ENCODE results near the gene TLE1. TPM values are rescaled to one million over a fixed set of nuclear protein-coding genes. Genes with fewer than 3 reads are reported as not detected.
A peak's percentile ranks its signal among the peaks of the same experiment; 100 is the strongest.

Gene TLE1
- total RNA-seq, 4 donors from 2014 or later, result 43.6 to 86.2 (median 68.2) TPM

DNA sequence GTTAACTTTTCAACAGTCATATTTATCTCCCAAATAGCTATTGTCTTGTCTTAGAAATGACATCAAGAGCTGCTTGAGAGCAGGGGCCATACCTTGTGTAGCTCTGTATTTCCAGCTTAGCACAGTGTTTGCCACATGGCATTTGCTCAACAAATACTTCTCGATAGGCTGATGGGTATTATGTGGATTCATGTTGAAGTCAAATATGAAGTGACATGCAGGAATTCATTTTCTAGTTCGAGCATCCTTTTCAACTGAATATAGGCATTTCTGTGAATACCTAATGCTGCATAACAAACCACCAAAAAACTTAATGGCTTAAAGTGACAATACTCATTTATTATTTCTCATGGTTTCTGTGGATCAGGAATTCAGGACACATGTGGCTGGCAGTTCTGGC is 125.6 kb downstream of the TLE1 start:
- H3K4me3 ChIP-seq, result no peak overlapping the region
- no peaks in the 10 kb centered on the region for H3K9me3 ChIP-seq
- no peaks in the 10 kb centered on the region for H3K36me3 ChIP-seq
- WGBS, 2 donors (ENCODE audit: low coverage in 1 of 2), result 83 to 100% methylated on average over 2 of the region's 2 CpGs
- no peak for ATAC-seq
- no peak for TF ChIP-seq POLR2A (IDR thresholded peaks at IDR 0.05)
- TF ChIP-seq EP300 (IDR thresholded peaks at IDR 0.05), result no peak
- TF ChIP-seq, protein P1, sequence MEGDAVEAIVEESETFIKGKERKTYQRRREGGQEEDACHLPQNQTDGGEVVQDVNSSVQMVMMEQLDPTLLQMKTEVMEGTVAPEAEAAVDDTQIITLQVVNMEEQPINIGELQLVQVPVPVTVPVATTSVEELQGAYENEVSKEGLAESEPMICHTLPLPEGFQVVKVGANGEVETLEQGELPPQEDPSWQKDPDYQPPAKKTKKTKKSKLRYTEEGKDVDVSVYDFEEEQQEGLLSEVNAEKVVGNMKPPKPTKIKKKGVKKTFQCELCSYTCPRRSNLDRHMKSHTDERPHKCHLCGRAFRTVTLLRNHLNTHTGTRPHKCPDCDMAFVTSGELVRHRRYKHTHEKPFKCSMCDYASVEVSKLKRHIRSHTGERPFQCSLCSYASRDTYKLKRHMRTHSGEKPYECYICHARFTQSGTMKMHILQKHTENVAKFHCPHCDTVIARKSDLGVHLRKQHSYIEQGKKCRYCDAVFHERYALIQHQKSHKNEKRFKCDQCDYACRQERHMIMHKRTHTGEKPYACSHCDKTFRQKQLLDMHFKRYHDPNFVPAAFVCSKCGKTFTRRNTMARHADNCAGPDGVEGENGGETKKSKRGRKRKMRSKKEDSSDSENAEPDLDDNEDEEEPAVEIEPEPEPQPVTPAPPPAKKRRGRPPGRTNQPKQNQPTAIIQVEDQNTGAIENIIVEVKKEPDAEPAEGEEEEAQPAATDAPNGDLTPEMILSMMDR (IDR thresholded peaks at IDR 0.05), result no peak
- TF ChIP-seq POLR2AphosphoS5 (IDR thresholded peaks at IDR 0.05), result no peak
- no peak overlapping the region for H3K27ac ChIP-seq
- no peaks in the 10 kb centered on the region for H3K27me3 ChIP-seq
- H3K4me1 ChIP-seq, result peaks cover 0 to 2% (median 2%) of the 10 kb centered on the region in 3 donors

DNA sequence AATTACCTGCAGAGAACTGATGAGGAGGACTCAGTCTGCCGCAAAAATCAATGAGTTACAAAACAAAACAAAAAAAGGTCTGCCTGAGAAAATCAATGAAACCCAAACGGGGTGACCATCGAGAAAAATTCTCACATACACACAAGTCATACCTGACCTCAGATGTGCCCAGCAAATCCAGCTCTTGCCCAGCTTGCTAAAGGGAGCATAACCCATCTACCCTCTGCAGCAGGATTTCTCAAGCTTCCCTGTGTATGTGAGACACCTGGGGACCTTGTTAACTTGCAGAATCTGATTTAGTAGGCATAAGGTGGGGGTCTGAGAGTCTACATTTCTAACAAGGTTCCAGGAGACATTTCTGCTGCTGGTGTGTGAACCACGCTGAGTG is 126.3 kb downstream of the TLE1 start:
- 88 to 90% methylated on average over 2 to 3 of the region's 4 CpGs for WGBS, 2 donors (ENCODE audit: low coverage in 1 of 2)
- peaks cover 0 to 9% (median 5%) of the 10 kb centered on the region in 3 donors for H3K4me1 ChIP-seq
- TF ChIP-seq EP300 (IDR thresholded peaks at IDR 0.05) (no peak), POLR2AphosphoS5 (IDR thresholded peaks at IDR 0.05) (no peak), POLR2A (IDR thresholded peaks at IDR 0.05) (no peak)
- TF ChIP-seq, protein P1 (IDR thresholded peaks at IDR 0.05), result no peak
- H3K36me3 ChIP-seq, result no peaks in the 10 kb centered on the region
- H3K27me3 ChIP-seq, result no peaks in the 10 kb centered on the region
- no peaks in the 10 kb centered on the region for H3K9me3 ChIP-seq
- no peak overlapping the region for H3K4me3 ChIP-seq
- no peak overlapping the region for H3K27ac ChIP-seq
- ATAC-seq, result no peak

DNA sequence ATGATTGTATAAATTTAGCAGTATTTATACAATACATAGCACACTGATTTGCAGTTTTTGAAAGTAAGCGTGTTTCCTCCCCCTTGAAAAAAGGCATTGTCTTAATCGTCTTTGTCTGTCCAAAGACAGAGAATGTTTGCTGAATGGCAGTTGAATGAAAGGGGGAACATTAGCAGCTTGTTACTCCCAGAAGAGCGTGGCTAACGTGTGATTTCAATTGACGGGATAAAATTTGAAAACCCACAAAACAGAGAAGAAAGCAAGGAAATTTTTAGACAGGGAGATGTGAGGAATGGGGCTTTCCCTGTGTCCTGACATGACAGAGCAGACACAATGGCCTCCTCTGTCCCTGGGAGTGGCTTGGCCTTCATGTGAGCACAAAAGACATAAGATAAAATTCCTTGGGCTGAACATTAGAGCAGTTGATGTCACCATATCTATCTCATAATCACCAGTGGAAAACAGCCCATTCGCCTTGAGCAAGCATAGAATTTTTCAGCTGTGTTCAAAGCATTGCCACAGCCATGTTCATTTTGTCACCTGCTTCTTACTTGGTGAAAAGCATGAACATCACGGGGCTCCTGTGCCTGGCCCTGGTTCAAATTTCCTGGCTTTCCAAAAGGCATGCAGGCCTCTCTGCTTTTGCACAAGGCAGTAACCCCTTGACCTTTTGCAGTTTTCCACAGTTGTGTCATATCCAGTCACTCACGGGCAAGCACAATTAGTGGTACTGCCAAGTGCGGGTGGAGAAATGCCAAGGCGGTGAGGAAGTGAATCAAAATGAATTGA is 126.9 kb downstream of the TLE1 start:
- Histone ChIP-seq H3K4me1 (peaks cover 0 to 15% (median 5%) of the 10 kb centered on the region in 3 donors), H3K4me3 (no peak overlapping the region), H3K9me3 (no peaks in the 10 kb centered on the region), H3K27me3 (no peaks in the 10 kb centered on the region), H3K27ac (no peak overlapping the region), H3K36me3 (no peaks in the 10 kb centered on the region)
- TF ChIP-seq, protein P1 (IDR thresholded peaks at IDR 0.05), result no peak
- peak; percentile 15 for TF ChIP-seq POLR2AphosphoS5 (IDR thresholded peaks at IDR 0.05)
- TF ChIP-seq POLR2A (IDR thresholded peaks at IDR 0.05), result no peak
- TF ChIP-seq EP300 (IDR thresholded peaks at IDR 0.05), result no peak
- WGBS, 2 donors (ENCODE audit: low coverage in 1 of 2), result 63 to 89% methylated on average over 8 of the region's 10 CpGs
- no peak for ATAC-seq

DNA sequence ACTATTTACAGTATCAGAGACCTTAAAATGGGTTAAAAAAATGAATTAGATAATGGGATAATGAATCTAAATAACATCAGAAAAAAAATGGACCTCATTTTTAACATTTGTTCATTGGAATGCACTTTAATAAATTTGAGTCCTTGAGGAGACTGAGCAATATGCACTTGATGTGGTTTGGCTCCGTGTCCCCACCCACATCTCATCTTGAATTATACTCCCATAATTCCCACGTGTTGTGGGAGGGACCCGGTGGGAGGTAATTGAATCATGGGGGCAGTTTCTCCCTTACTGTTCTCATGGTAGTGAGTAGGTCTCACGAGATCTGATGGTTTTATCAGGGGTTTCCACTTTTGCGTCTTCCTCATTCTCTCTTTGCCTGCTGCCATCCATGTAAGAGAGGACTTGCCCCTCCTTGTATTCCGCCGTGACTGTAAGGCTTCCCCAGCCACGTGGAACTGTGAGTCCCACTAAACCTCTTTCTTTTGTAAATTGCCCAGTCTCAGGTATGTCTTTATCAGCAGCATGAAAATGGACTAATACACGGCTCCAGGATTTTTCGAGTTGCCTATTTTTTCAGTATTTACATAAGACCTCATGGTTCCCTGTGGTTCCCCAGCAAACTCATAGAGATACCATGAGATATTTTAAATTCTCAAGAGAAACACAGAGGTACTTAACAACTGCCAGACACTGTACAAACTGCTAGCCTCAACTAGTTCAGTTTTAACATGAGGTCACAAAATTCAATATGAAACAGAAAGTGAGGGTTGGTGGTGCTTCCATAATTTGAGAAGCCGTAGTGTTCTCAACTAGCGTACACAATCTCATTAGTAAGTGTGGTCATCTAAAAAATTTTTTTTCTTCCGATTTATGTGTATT is 128.3 kb downstream of the TLE1 start:
- Histone ChIP-seq H3K9me3 (no peaks in the 10 kb centered on the region), H3K4me1 (peaks cover 0 to 18% (median 5%) of the 10 kb centered on the region in 3 donors), H3K4me3 (no peak overlapping the region), H3K27ac (no peak overlapping the region), H3K27me3 (no peaks in the 10 kb centered on the region), H3K36me3 (no peaks in the 10 kb centered on the region)
- TF ChIP-seq EP300 (IDR thresholded peaks at IDR 0.05), result no peak
- no peak for TF ChIP-seq POLR2AphosphoS5 (IDR thresholded peaks at IDR 0.05)
- TF ChIP-seq, protein P1 (IDR thresholded peaks at IDR 0.05), result no peak
- TF ChIP-seq POLR2A (IDR thresholded peaks at IDR 0.05), result no peak
- no peak for ATAC-seq
- 86 to 87% methylated on average over 7 to 13 of the region's 13 CpGs for WGBS, 2 donors (ENCODE audit: low coverage in 1 of 2)

Data from gastroesophageal sphincter (tissue), 4 donors.